ENCODE results near the gene ICA1. TPM values are rescaled to one million over a fixed set of nuclear protein-coding genes. Genes with fewer than 3 reads are reported as not detected.

Gene ICA1
- total RNA-seq = 0.13 and 0.52 TPM in 2 replicates

DNA sequence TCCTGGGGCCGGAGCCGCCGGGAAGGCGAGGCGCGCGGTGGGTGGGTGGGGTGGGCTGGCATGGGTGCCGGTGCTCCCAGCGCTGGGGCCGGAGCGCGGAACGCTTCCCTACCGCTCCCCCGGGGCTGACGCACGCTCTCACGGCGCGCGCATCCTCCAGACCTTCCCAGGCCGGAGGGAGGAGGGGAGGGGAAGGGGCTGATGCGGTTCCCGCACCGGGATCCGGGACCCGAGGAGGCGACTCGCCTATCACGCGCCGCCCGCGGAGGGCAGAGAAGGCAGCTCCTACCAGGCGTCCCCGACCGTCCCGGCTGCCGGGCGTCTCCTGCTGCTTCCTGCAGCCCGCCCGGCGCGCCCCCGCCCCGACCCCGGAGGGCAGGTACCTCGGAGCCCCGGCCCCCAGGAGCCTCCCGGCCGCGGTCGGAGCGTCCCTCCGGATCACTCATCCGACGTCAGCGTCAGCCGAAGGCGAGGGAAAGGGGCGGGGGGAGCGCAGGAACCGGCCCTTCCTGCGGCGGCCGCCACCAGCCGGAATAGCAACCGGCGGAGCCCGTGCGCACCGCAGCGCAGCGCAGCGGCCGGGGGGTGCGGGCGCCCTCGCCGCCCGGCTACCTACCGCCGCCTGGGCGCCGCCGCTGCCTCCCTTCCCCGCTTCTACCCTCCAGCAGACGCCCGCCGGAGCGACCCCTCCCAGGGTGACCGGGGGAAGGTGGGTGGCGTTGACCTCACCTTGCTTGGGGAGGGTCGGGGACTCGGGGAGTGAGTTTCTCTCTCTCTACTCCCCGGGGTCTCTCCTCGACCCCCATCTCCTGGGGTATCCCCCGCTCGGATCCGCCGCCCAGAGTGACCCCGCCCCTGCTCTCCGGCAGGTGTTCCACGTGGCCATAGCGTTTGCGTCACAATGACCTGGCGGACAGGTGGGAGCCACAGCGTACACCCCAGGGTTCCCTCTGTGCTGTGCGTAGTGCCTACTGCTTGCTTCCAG, at the start of gene ICA1:
TSS of gene ICA1 (minus strand) at position 457 of the 985 bp plus-strand sequence. CDS start 26,241 bp downstream, outside the sequence.

Other genes starting within 250 kb of the ICA1 start
- not detected in 2 replicates for gene NXPH1, start 171.4 kb upstream of the ICA1 start, total RNA-seq

Measured in smooth muscle cell of the pulmonary artery (primary cell).